HG02798 (cell line): ENCODE data around the gene CD2.

Experiments
- ATAC-seq: cut with Tn5 transposase; IDR thresholded peaks from one replicate; pipeline ENCODE4 v1.9.1; 2021; ENCODE audit warnings: mild to moderate bottlenecking; ENCODE audit not compliant: unreplicated experiment, poor library complexity

The CD2 gene

GRCh38 chr1:116726872-116727820, 27.1 kb upstream of the CD2 start:
- ATAC-seq, result no peak

DNA sequence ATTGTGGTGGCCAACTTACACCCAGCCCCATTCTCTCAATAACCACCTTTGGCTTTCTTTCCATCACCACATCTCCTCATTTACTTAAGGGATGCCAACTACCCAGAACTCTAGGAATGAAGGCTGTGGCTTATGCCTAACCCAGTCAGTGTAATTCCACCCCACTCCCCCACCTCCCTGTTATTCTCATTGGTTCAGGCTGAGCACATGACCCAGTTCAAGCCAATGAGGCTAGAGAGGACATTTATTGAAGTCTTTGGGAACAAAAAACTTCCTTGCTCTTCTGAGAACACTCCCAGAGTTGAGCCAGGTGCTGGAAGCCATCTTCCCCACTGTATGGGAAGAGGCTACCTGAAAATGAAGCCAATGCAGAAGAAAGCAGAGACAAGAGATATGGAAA, 22.8 kb upstream of the CD2 start:
- no peak for ATAC-seq

GRCh38 chr1:116732726-116733125, 21.5 kb upstream of the CD2 start:
- peak; percentile 33 for ATAC-seq

DNA sequence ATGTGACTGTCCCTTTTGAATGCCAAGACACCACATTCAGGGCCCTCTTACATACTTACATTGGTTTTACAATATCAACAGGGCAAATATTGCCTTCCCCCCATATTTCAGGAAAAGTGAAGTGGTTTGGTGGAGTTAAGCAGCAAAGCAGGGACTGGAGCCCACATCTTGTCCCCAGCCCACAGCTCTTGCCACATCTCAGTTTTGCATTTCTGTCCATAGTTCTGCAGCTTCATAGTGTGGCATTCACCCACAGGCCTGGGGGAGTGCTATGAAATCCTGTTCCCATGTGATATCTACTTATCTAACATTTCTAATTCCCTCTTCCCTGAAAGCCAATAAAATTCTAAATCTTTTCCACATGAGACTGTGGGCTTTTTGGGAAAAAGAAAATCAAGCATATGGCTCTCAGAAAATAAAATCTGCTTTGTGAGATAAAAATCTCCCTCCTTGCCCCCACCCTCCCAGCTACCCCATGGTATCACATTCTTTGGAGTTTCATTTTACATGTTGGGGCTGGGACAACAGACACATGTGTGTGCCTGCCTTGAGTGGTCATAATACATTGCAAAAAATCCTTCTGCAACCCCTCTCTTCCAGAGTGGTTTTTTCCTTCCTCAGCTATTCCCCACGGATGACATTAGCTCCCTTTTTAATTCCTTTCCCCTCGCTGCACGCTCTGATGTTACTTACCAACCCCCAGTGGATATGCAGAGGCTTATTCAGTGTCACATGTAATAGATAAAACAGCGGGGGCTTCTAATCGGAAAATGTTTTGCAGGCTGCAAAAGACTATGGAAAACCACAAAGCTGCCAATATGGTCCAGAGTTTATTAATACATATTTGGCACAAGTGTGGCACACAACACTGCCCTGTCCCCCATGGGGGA, 20.5 kb upstream of the CD2 start:
- ATAC-seq, result no peak

DNA sequence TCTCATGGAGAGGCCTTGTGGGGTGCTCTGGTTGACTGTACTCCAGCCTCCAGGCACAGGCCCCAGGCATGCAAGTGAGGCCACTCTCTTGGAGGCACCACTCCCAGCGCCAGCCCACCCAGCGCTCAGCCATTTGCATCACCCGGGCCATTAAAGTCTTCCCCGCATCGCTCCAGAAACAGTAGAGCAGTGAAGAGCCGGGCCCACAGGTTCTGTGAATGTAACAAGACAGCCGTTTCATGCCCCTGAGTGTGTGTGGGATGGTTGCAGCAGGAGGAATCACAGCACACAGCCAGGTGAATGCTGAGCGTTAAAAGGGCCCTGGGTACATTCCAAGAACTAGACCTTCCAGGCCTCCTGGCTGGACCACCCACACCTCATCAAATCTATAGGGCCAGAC, 19.0 kb upstream of the CD2 start:
- no peak for ATAC-seq

- ATAC-seq, result peak; percentile 53
Observed at GRCh38 chr1:116737020-116737854, 17.0 kb upstream of the CD2 start.

DNA sequence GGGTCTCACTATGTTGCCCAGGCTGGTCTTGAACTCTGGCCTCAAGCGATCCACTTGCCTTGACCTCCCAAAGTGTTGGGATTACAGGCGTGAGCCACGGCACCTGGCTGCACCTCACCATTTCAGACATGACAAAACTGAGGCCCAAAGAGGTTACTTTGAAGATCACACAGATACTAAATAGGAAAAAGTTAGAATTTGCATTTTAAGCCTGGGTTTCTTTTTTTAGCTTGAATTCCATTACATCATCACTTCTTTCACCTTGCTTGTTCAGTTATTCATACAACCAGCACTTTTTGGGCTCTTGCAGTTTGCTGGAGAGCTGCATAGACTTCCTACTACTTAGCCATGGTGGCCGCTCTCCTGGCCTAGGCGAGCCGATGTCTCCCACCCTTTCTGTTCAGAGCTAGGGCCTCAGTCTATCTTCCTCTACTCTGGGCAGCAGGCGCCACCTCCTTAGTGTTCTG, 16.3 kb upstream of the CD2 start:
- ATAC-seq, result peak; percentile 33

- peak; percentile 72 for ATAC-seq
Observed at GRCh38 chr1:116738673-116739370, 15.4 kb upstream of the CD2 start.

- no peak for ATAC-seq
Observed at GRCh38 chr1:116739371-116740012, 14.7 kb upstream of the CD2 start.

- ATAC-seq, result no peak
Observed at GRCh38 chr1:116740296-116740695, 13.9 kb upstream of the CD2 start.

GRCh38 chr1:116740746-116741145, 13.5 kb upstream of the CD2 start:
- ATAC-seq, result no peak

- no peak for ATAC-seq
Observed at GRCh38 chr1:116741836-116742565, 12.2 kb upstream of the CD2 start.

DNA sequence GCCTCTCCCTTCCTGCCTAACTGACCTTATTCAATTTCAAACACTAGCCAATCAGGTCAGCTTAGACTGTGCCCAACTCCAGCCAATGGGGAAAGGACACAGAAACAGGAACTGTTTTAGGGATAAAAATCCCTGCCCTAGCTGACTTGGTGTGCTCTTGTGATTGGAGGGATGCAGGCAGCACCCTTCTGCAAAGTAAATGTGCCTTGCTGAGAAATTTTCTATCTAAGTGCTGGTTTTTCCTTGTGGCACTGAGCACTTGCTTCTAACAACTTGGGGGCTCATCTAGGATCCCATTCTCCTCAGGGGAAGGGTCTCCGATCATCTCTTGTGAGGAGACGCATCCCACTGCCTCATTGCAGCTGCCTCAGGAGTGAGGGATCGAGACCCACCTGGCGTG, 10.7 kb upstream of the CD2 start:
- no peak for ATAC-seq

GRCh38 chr1:116748272-116748671, 6.0 kb upstream of the CD2 start:
- no peak for ATAC-seq

GRCh38 chr1:116751146-116751545, 3.1 kb upstream of the CD2 start:
- ATAC-seq, result no peak

DNA sequence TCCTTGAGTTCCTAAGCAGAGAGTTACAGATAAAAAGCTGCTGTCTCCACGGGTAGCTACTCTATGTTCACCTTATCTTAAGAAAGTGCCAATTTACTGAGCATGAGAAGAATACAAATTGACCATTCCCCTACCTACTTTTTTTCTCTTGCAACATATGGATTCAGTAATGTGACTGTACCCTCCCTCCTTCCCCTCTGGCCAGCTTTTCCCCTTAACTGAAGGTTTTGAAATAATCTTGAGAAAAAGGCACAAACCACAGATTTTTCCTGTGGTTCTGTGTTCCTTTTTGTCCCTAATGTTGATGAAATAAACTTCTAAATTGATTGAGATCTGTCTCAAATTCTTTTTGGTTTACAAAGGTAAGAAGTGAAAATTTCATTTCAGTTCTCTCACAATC, 2.6 kb upstream of the CD2 start:
- ATAC-seq, result no peak

DNA sequence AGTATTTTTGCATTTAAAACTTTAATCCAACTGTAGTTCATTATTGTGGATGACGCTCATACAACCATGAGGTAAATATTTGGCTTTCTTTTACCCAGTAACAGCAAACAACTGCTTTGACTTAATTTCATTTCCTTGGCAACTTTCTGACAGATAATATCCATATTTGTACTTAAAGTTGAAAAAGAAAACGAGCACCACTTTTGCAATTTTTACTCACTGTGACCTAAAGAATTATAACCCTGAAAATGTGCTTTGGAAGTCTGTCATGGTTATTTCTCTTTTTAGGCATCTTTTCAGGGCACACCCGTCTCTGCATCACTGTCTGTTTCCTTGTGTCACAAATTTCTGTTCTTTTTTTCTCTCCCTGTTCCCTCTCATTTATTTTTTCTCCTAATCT, 918 bp upstream of the CD2 start:
- no peak for ATAC-seq

DNA sequence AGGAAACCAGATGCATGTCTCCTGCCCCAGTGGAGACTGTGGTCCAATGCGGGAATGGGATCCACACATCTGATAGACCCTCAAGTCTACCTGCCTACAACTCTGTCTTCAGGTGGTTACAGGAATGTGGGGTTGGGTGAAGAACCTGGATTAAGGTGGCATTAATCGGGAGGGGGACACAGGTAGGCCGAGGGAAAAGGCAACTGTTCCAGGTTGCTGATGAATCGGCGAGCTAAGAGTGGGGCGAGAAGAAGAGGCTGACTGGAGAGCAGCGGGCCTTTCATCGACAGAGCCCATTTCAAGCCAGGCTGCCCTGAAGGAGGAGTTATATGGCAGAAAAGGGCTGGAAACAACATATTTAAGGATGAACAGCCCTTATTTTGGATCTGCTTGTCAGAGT, 836 bp downstream of the CD2 start:
- ATAC-seq, result no peak

GRCh38 chr1:116755681-116756080, 1.5 kb downstream of the CD2 start:
- ATAC-seq, result no peak
